Left ventricle myocardium inferior (tissue), 1 donor: Measurements from ENCODE around the gene SIGLEC5. TPM values are rescaled to one million over a fixed set of nuclear protein-coding genes. Genes with fewer than 3 reads are reported as not detected.
A peak's percentile ranks its signal among the peaks of the same experiment; 100 is the strongest.

ENCODE experiments used
- DNase-seq: peaks from one replicate; pipeline ENCODE4 v3.0.0-alpha.2; 2020
- H3K27ac ChIP-seq: fragments of 200-600 bp; replicated peaks from 2 replicates; pipeline ENCODE4 v1.8.0; 2021
- H3K27me3 ChIP-seq: fragments of 200-600 bp; 2 replicates; pipeline ENCODE4 v1.8.0; 2021; ENCODE audit warnings: low read depth
- H3K36me3 ChIP-seq: fragments of 200-600 bp; 2 replicates; pipeline ENCODE4 v1.8.0; 2021
- H3K4me1 ChIP-seq: fragments of 200-600 bp; 2 replicates; pipeline ENCODE4 v1.8.0; 2021
- H3K4me3 ChIP-seq: fragments of 200-600 bp; 2 replicates; pipeline ENCODE4 v1.8.0; 2021; ENCODE audit warnings: mild to moderate bottlenecking, moderate library complexity
- H3K9me3 ChIP-seq: fragments of 200-600 bp; replicated peaks from 2 replicates; pipeline ENCODE4 v1.8.0; 2021
- CTCF ChIP-seq: fragments of 200-600 bp; IDR thresholded peaks from 2 replicates; pipeline ENCODE4 v1.8.0; 2021; ENCODE audit warnings: antibody characterized with exemption, mild to moderate bottlenecking, borderline replicate concordance
- intact Hi-C: fragments of 100-400 bp; cut with micrococcal nuclease; formaldehyde crosslinking; loops from one replicate; pipeline ENCODE4 v1.11.0; 2022
- total RNA-seq: library from RNA; stranded (reverse); fragmentation: NEBNext Ultra II Directional; extraction: Animal tissue kit (Norgen Biotek cat#: 25700); gene quantifications from one replicate; pipeline ENCODE4 v1.2.1, GENCODE V29; 2021
- donor health status: DM: no; HTN: yes; CAD: no; lungs with severe emphysema.

The SIGLEC5 gene
- total RNA-seq, 1 donor from 2014 or later = not detected

DNA sequence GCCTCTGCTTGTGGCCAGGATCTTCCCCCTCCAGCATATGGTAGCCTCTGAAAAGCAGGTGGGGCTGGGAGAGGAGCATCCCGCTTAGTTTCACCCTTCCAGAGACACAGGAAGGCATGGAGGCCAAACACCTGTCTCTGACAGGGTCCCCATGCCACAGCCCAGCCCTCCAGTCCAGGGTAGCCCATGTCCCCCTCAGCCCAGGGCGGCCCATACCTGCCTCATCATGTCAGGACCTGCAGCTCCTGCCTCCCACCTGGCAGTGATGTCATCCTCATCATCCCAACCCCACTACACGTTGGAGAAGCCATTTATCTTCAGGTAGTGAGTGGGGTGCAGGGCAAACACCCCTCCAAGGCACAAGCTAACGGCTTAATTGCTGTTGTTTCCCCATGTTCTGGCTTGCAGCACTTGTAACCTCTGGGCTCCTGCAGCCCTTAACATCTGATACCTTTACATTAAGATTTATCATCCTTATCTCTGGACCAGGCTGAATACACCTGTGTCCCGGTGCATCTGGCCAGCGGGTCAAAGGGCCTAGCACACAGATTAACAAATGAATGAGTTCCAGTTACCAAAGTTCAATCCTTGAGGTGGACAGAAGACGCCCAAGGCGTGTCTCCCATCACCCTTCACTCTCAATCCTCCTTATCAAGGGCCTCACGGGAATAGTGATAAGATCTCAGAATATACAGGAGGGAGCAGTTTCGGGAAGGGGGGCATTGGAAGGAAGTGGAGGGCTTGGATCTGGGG is 36.9 kb downstream of the SIGLEC5 start:
- intact Hi-C loops = no loop called here
- H3K4me3 ChIP-seq = peak overlapping the region; percentile 78
- peaks cover 14% of the 10 kb centered on the region for H3K27me3 ChIP-seq
- peaks cover 3% of the 10 kb centered on the region for H3K36me3 ChIP-seq
- no peak for TF ChIP-seq CTCF
- no peak for DNase-seq
- peaks cover 22% of the 10 kb centered on the region for H3K4me1 ChIP-seq
- H3K27ac ChIP-seq = peak overlapping the region; percentile 77
- peaks cover 4% of the 10 kb centered on the region for H3K9me3 ChIP-seq

DNA sequence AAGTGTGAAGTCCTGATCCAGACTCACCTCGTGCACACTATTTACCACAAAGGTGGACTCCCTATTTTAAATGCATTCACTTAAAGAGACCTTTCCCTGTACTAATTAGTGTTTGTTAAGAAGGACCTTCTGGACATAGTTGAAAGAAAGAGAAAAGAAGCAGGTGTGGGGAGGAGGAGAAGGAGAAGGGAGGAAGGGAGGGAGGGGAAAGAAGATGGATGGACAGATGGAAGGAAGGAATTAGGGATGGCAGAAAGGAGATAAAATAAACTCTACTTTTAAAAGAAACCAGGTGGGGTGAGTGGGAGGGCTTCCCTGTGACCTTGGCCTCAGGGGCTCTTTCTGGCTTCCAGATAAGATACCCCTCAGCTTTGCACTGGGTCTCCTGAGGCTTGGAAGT is 37.7 kb downstream of the SIGLEC5 start:
- TF ChIP-seq CTCF = no peak
- no peak for DNase-seq
- Histone ChIP-seq H3K4me1 (peaks cover 22% of the 10 kb centered on the region), H3K27ac (no peak overlapping the region), H3K36me3 (peaks cover 11% of the 10 kb centered on the region), H3K27me3 (peaks cover 7% of the 10 kb centered on the region), H3K9me3 (peaks cover 11% of the 10 kb centered on the region), H3K4me3 (no peak overlapping the region)
- intact Hi-C loops = no loop called here

- Histone ChIP-seq H3K36me3 (peaks cover 32% of the 10 kb centered on the region), H3K4me1 (peaks cover 22% of the 10 kb centered on the region), H3K27me3 (no peaks in the 10 kb centered on the region), H3K27ac (no peak overlapping the region), H3K9me3 (peaks cover 30% of the 10 kb centered on the region), H3K4me3 (no peak overlapping the region)
- TF ChIP-seq CTCF = no peak
- intact Hi-C loops = no loop called here
- DNase-seq = no peak
Measured at GRCh38 chr19:51590441-51590840, 39.8 kb downstream of the SIGLEC5 start.

DNA sequence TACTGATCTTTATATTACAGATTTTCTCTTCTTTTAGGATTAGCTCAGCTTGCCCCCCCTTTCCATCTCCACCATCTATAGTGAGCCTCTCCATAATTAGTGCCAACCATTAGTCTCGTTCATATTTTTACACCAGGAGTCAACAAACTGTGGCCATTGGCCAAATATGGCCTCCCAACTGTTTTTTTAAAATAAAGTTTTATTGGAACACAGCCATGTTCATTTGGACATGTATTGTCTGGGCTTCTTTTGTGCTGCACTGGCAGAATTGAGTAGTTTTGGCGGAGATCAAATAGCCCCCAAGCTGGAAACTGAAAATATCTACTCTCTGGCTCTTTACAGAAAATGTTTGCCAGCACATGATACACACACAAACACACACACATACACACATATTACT is 40.7 kb downstream of the SIGLEC5 start:
- TF ChIP-seq CTCF = no peak
- Histone ChIP-seq H3K9me3 (peaks cover 34% of the 10 kb centered on the region), H3K4me1 (peaks cover 14% of the 10 kb centered on the region), H3K4me3 (no peak overlapping the region), H3K27me3 (no peaks in the 10 kb centered on the region), H3K27ac (no peak overlapping the region), H3K36me3 (peaks cover 41% of the 10 kb centered on the region)
- intact Hi-C loops = no loop called here
- no peak for DNase-seq

DNA sequence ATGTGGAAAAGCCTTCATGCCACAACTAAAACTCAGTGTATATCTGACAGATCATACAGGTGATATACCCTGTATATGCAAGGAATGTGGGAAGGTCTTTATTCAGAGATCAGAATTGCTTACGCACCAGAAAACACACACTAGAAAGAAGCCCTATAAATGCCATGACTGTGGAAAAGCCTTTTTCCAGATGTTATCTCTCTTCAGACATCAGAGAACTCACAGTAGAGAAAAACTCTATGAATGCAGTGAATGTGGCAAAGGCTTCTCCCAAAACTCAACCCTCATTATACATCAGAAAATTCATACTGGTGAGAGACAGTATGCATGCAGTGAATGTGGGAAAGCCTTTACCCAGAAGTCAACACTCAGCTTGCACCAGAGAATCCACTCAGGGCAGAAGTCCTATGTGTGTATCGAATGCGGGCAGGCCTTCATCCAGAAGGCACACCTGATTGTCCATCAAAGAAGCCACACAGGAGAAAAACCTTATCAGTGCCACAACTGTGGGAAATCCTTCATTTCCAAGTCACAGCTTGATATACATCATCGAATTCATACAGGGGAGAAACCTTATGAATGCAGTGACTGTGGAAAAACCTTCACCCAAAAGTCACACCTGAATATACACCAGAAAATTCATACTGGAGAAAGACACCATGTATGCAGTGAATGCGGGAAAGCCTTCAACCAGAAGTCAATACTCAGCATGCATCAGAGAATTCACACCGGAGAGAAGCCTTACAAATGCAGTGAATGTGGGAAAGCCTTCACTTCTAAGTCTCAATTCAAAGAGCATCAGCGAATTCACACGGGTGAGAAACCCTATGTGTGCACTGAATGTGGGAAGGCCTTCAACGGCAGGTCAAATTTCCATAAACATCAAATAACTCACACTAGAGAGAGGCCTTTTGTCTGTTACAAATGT is 42.7 kb downstream of the SIGLEC5 start:
- H3K27ac ChIP-seq = no peak overlapping the region
- no peaks in the 10 kb centered on the region for H3K27me3 ChIP-seq
- DNase-seq = no peak
- H3K9me3 ChIP-seq = peaks cover 34% of the 10 kb centered on the region
- intact Hi-C loops = no loop called here
- no peak for TF ChIP-seq CTCF
- H3K4me1 ChIP-seq = no peaks in the 10 kb centered on the region
- H3K4me3 ChIP-seq = no peak overlapping the region
- peaks cover 61% of the 10 kb centered on the region for H3K36me3 ChIP-seq
